Neutrophil (primary cell): ENCODE measurements around the gene SLC2A4.

Experiments used
- H3K27ac ChIP-seq: fragments of 200-600 bp; sonication (generic); 2 replicates; pipeline ENCODE4 v1.5.1; 2016; ENCODE audit warnings: mild to moderate bottlenecking, moderate library complexity
- H3K27me3 ChIP-seq: fragments of 200-600 bp; sonication (generic); 2 replicates; pipeline ENCODE4 v1.6.0; 2016; ENCODE audit warnings: mild to moderate bottlenecking
- H3K36me3 ChIP-seq: fragments of 200-600 bp; sonication (generic); 2 replicates; pipeline ENCODE4 v1.5.1; 2017
- H3K4me1 ChIP-seq, 2 experiments: fragments of 200-600 bp in 1 of 2; sonication (generic) in 1 of 2; 1 replicate in 1 of 2; 2 replicates in 1 of 2; pipeline versions ENCODE4 v1.5.1 to v1.6.1; 2013 to 2016; ENCODE audit warnings: low read depth in 1 of 2, low read length in 1 of 2, mild to moderate bottlenecking in 1 of 2, moderate library complexity in 1 of 2; ENCODE audit not compliant: control insufficient read depth in 1 of 2, insufficient read depth in 1 of 2
- H3K4me3 ChIP-seq, 2 experiments: fragments of 200-600 bp in 1 of 2; sonication (generic) in 1 of 2; 1 replicate in 1 of 2; 2 replicates in 1 of 2; pipeline ENCODE4 v1.5.1; 2013 to 2016; ENCODE audit warnings: low read depth in 1 of 2, low read length in 1 of 2, mild to moderate bottlenecking in 1 of 2, moderate library complexity in 1 of 2
- H3K9me3 ChIP-seq: fragments of 200-600 bp; sonication (generic); 2 replicates; pipeline ENCODE4 v1.5.1; 2016
- TF ChIP-seq, protein P1 (sequence below): fragments of 200-600 bp; sonication (generic); IDR thresholded peaks from 2 replicates; pipeline ENCODE4 v1.5.1; 2016; ENCODE audit warnings: antibody characterized with exemption

The SLC2A4 gene

GRCh38 chr17:7313088-7313889 lies 31.8 kb downstream of the SLC2A4 start:
- Histone ChIP-seq H3K4me1 (peaks cover 37 to 42% of the 10 kb centered on the region in 2 experiments), H3K27ac (peak overlapping the region; percentile 99)
- TF ChIP-seq, protein P1, sequence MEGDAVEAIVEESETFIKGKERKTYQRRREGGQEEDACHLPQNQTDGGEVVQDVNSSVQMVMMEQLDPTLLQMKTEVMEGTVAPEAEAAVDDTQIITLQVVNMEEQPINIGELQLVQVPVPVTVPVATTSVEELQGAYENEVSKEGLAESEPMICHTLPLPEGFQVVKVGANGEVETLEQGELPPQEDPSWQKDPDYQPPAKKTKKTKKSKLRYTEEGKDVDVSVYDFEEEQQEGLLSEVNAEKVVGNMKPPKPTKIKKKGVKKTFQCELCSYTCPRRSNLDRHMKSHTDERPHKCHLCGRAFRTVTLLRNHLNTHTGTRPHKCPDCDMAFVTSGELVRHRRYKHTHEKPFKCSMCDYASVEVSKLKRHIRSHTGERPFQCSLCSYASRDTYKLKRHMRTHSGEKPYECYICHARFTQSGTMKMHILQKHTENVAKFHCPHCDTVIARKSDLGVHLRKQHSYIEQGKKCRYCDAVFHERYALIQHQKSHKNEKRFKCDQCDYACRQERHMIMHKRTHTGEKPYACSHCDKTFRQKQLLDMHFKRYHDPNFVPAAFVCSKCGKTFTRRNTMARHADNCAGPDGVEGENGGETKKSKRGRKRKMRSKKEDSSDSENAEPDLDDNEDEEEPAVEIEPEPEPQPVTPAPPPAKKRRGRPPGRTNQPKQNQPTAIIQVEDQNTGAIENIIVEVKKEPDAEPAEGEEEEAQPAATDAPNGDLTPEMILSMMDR = no peak

GRCh38 chr17:7313890-7314718 lies 32.6 kb downstream of the SLC2A4 start:
- H3K27me3 ChIP-seq = no peaks in the 10 kb centered on the region
- H3K4me1 ChIP-seq = peaks cover 28 to 34% of the 10 kb centered on the region in 2 experiments
- peaks cover 63% of the 10 kb centered on the region for H3K36me3 ChIP-seq
- peak overlapping the region; percentile 99 for H3K27ac ChIP-seq
- H3K9me3 ChIP-seq = no peaks in the 10 kb centered on the region
- TF ChIP-seq, protein P1 = no peak
- peak overlapping the region; percentile 73 to 86 for H3K4me3 ChIP-seq

More at GRCh38 chr17:7313088-7313889, 31.8 kb downstream of the SLC2A4 start:
- Histone ChIP-seq H3K4me3 (no peak overlapping the region), H3K9me3 (no peaks in the 10 kb centered on the region), H3K36me3 (peaks cover 55% of the 10 kb centered on the region), H3K27me3 (no peaks in the 10 kb centered on the region)

- Histone ChIP-seq H3K27ac (peak within 1 kb of the TSS; percentile 99), H3K36me3 (peaks cover 59% of the 10 kb centered on the region), H3K27me3 (no peaks in the 10 kb centered on the region), H3K4me1 (peaks cover 21 to 26% of the 10 kb centered on the region in 2 experiments), H3K4me3 (peak within 1 kb of the TSS; percentile 73 to 86), H3K9me3 (no peaks in the 10 kb centered on the region)
- TF ChIP-seq, protein P1 = peak; percentile 19
Observed at GRCh38 chr17:7314719-7315569, 33.4 kb downstream of the SLC2A4 start, which contains the start of gene GPS2. GPS2 (minus strand) TSS chr17:7315360; CDS start chr17:7315052, 308 bp downstream.

- peaks cover 64% of the 10 kb centered on the region for H3K36me3 ChIP-seq
- peaks cover 21 to 24% of the 10 kb centered on the region in 2 experiments for H3K4me1 ChIP-seq
- H3K4me3 ChIP-seq = peak overlapping the region; percentile 73 to 86
Observed at GRCh38 chr17:7315570-7316235, 34.2 kb downstream of the SLC2A4 start.

More at GRCh38 chr17:7315570-7316235, 34.2 kb downstream of the SLC2A4 start:
- no peaks in the 10 kb centered on the region for H3K27me3 ChIP-seq
- H3K27ac ChIP-seq = peak overlapping the region; percentile 99
- H3K9me3 ChIP-seq = no peaks in the 10 kb centered on the region
- TF ChIP-seq, protein P1 = peak; percentile 4
